Thyroid gland (tissue), 4 donors: ENCODE data around the gene OR13C4. TPM values are rescaled to one million over a fixed set of nuclear protein-coding genes. Genes with fewer than 3 reads are reported as not detected.
"Not testable (repeated sequence)": the region's sequence is repeated elsewhere in the genome, so short reads cannot be mapped to it uniquely, and the experiment has no call there.

Source experiments
- DNase-seq, 2 donors: peaks; one replicate each; pipeline ENCODE4 v3.0.0-alpha.2; 2019
- H3K27ac ChIP-seq, 3 donors: fragments of 200-600 bp; sonication (generic); 1 replicate in 2 of 3; 2 replicates in 1 of 3; pipeline ENCODE4 v1.5.1; 2016 to 2019; ENCODE audit warnings: mild to moderate bottlenecking in 1 of 3, moderate library complexity in 1 of 3
- H3K27me3 ChIP-seq: fragments of 200-600 bp; sonication (generic); one replicate; pipeline ENCODE4 v1.5.1; 2019
- H3K36me3 ChIP-seq, 2 donors: fragments of 200-600 bp; sonication (generic); one replicate each; pipeline ENCODE4 v1.5.1; 2016 to 2019
- H3K4me1 ChIP-seq, 2 donors: fragments of 200-600 bp; sonication (generic); one replicate each; pipeline ENCODE4 v1.5.1; 2017 to 2019
- H3K4me3 ChIP-seq, 3 donors: fragments of 200-600 bp; sonication (generic); replicated peaks in 1 of 3; 1 replicate in 2 of 3; 2 replicates in 1 of 3; pipeline ENCODE4 v1.5.1; 2016; ENCODE audit warnings: mild to moderate bottlenecking in 1 of 3
- H3K9me3 ChIP-seq: fragments of 200-600 bp; sonication (generic); one replicate; pipeline ENCODE4 v1.5.1; 2017
- POLR2A ChIP-seq, 2 donors: fragments of 450-650 bp; IDR thresholded peaks; one replicate each; pipeline ENCODE4 v1.6.1; 2017; ENCODE audit warnings: antibody characterized with exemption in 2 of 2, mild to moderate bottlenecking in 2 of 2, moderate library complexity in 1 of 2
- WGBS, 2 donors: methylation state at CpG; one replicate each; pipeline ENCODE4 v1.1.5; 2017; 5-methylcytosine and 5-hydroxymethylcytosine counted together
- intact Hi-C: fragments of 100-400 bp; cut with DNase I; formaldehyde crosslinking; loops from one replicate; pipeline ENCODE4 v1.15.1; 2023
- total RNA-seq, 4 donors: library from RNA; depleted of rRNA; stranded (reverse); fragments of >200 nt; gene quantifications; one replicate each; pipeline ENCODE4 v1.2.3, GENCODE V29; 2016
- TF ChIP-seq, protein P1 (sequence below), 6 experiments: fragments of 200-600 bp in 3 of 6; fragments of 450-650 bp in 3 of 6; sonication (generic) in 3 of 6; IDR thresholded peaks; one replicate each; pipeline ENCODE4 v1.5.1; 2016 to 2019; ENCODE audit warnings: antibody characterized with exemption in 6 of 6, mild to moderate bottlenecking in 2 of 6, inconsistent platforms in 1 of 6, moderate library complexity in 1 of 6

The OR13C4 gene
- total RNA-seq, 4 donors from 2014 or later = 0.56 to 0.68 TPM; not detected in 2

DNA sequence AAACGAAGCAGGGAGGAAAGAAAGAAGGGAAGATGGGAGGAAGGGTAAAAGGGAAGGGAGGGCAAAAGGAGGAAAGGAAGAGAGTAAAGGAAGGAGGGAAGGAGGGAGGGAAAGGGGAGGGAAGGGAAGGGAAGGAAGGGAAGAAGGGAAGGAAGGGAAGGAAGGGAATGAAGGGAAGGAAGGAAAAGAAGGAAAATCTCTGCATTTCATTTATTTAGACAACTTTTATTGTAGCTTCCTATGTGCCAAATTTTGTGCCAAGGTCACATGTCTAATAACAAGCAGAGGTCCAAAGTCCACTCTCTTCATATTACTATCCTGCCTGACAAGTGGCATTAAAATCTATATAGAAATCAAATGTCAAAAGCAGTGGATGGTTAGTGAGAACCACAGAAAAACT is 12.3 kb upstream of the OR13C4 start:
- DNase-seq = no peak
- intact Hi-C loops = no loop called here
- 49 to 53% methylated on average over 1 of the region's 1 CpG for WGBS, 2 donors

DNA sequence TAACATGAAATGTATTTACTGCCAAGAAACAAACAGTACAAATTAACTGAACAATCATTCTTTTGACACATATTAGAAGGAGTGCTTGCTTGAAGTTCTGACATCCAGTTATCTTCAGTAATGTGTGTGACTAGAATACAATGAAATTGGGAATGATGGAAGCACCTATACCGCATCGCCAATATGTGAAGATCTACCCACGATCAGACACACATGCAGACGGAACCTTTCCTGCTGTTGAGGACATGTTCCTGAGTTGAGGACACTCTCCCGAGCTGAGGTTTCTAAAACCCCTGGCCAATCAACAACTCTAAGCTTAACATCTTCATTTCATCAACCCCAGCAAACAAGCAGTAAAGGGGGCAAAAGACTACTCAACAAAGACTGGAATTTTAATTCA is 9.7 kb upstream of the OR13C4 start, which contains the start of gene OR13C3:
Gene OR13C3 (minus strand): TSS at position 101 of the 400 bp plus-strand sequence. CDS start 133 bp downstream, outside the sequence.
- DNase-seq = no peak
- WGBS, 2 donors = 86 to 91% methylated on average over 5 of the region's 5 CpGs
- Histone ChIP-seq H3K27me3 (no peaks in the 10 kb centered on the region), H3K9me3 (no peaks in the 10 kb centered on the region), H3K36me3 (no peaks in the 10 kb centered on the region), H3K4me3 (no peak within 1 kb of the TSS), H3K4me1 (no peaks in the 10 kb centered on the region), H3K27ac (no peak within 1 kb of the TSS)
- no peak for TF ChIP-seq POLR2A (IDR thresholded peaks at IDR 0.05)
- TF ChIP-seq, protein P1, sequence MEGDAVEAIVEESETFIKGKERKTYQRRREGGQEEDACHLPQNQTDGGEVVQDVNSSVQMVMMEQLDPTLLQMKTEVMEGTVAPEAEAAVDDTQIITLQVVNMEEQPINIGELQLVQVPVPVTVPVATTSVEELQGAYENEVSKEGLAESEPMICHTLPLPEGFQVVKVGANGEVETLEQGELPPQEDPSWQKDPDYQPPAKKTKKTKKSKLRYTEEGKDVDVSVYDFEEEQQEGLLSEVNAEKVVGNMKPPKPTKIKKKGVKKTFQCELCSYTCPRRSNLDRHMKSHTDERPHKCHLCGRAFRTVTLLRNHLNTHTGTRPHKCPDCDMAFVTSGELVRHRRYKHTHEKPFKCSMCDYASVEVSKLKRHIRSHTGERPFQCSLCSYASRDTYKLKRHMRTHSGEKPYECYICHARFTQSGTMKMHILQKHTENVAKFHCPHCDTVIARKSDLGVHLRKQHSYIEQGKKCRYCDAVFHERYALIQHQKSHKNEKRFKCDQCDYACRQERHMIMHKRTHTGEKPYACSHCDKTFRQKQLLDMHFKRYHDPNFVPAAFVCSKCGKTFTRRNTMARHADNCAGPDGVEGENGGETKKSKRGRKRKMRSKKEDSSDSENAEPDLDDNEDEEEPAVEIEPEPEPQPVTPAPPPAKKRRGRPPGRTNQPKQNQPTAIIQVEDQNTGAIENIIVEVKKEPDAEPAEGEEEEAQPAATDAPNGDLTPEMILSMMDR (IDR thresholded peaks at IDR 0.05) = no peak
- intact Hi-C loops = no loop called here

More for the DNA sequence above, 12.3 kb upstream of the OR13C4 start:
- no peak overlapping the region for H3K27ac ChIP-seq
- TF ChIP-seq POLR2A (IDR thresholded peaks at IDR 0.05) = no peak
- TF ChIP-seq, protein P1 (IDR thresholded peaks at IDR 0.05) = no peak
- no peaks in the 10 kb centered on the region for H3K4me1 ChIP-seq
- no peaks in the 10 kb centered on the region for H3K27me3 ChIP-seq
- no peaks in the 10 kb centered on the region for H3K9me3 ChIP-seq
- H3K36me3 ChIP-seq = no peaks in the 10 kb centered on the region
- H3K4me3 ChIP-seq = no peak overlapping the region

DNA sequence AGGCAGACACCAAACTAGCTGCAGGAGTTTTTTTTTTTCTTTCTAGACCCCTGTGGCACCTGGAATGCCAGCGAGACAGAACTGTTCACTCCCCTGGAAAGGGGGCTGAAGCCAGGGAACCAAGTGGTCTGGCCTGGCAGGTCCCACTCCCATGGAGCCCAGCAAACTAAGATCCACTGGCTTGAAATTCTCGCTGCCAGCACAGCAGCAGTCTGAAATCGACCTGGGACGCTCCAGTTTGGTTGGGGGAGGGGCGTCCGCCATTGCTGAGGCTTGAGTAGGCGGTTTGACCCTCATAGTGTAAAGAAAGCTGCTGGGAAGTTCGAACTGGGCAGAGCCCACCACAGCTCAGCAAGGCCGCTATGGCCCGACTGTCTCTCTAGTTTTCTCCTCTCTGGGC is 6.8 kb downstream of the OR13C4 start:
- intact Hi-C loops, H3K4me1 ChIP-seq, DNase-seq, H3K4me3 ChIP-seq, H3K27me3 ChIP-seq, H3K9me3 ChIP-seq, H3K27ac ChIP-seq, H3K36me3 ChIP-seq: not testable (repeated sequence)
- WGBS, 2 donors = 86 to 90% methylated on average over 10 of the region's 10 CpGs

DNA sequence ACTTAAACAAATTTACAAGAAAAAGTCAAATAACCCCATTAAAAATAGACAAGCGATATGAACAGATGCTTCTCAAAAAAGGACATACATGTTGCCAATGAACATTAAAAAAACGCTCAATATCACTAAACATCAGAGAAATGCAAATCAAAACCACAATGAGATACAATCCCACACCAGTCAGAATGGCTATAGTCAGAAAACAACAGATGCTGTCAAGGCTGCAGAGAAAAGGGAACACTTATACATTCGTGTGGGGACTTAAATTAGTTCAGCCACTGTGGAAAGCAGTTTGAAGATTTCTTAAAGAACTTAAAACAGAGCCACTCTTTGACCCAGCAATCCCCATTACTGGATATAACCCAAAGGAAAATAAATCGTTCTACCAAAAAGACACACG is 12.1 kb downstream of the OR13C4 start:
- no peak for TF ChIP-seq POLR2A (IDR thresholded peaks at IDR 0.05)
- TF ChIP-seq, protein P1 (IDR thresholded peaks at IDR 0.05) = no peak
- no peak overlapping the region for H3K27ac ChIP-seq
- intact Hi-C loops = no loop called here
- H3K9me3 ChIP-seq = no peaks in the 10 kb centered on the region
- H3K4me3 ChIP-seq = no peak overlapping the region
- H3K27me3 ChIP-seq = no peaks in the 10 kb centered on the region
- 77 to 78% methylated on average over 5 of the region's 5 CpGs for WGBS, 2 donors
- no peaks in the 10 kb centered on the region for H3K36me3 ChIP-seq
- no peak for DNase-seq
- no peaks in the 10 kb centered on the region for H3K4me1 ChIP-seq

DNA sequence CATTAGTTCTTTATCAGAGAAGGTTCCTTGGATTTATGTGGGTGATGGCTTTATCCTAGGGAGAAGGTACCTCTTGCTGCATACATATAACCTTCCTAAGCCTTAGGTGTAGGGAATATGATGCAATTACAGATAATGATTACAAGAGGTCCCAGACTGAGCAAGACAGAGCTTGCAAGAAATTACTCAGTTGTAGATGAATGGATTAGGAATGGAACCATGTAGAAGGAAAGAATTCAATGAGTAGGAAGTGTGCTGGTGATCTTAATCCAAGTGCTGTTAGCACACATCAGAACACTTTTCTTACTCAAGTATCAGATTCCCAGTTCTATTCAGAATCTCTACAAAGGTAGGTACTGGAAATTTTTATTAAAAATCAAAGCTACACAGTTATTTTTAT is 20.4 kb downstream of the OR13C4 start:
- Histone ChIP-seq H3K27ac (no peak overlapping the region), H3K4me1 (no peaks in the 10 kb centered on the region), H3K4me3 (no peak overlapping the region), H3K27me3 (no peaks in the 10 kb centered on the region), H3K9me3 (no peaks in the 10 kb centered on the region), H3K36me3 (no peaks in the 10 kb centered on the region)
- no peak for TF ChIP-seq POLR2A (IDR thresholded peaks at IDR 0.05)
- TF ChIP-seq, protein P1 (IDR thresholded peaks at IDR 0.05) = no peak
- no peak for DNase-seq
- intact Hi-C loops = no loop called here

DNA sequence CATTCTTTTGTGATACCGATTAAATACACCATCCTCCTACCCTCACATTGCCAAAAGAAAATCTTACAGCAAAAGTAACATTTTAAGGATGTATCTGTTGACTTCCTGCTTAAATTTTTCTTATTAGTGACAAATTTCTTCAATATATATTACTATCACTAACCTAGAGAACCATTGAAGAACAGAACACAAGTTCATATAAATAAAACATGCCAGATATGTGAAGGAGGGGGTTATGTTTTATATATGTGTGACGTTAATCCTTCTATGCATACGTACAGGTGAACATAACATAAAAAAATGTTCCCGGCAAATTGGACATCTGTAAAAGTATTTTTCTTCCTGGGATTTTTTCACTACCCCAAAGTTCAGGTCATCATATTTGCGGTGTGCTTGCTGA is 23.0 kb downstream of the OR13C4 start, which contains the start of gene OR13F1:
Gene OR13F1 (plus strand): TSS at position 301 of the 400 bp plus-strand sequence. CDS start 0 bp downstream, at position 301.
- no peak for DNase-seq
- H3K27ac ChIP-seq = no peak within 1 kb of the TSS
- WGBS, 2 donors = 90 to 95% methylated on average over 5 of the region's 5 CpGs
- no peaks in the 10 kb centered on the region for H3K36me3 ChIP-seq
- no peaks in the 10 kb centered on the region for H3K27me3 ChIP-seq
- H3K4me1 ChIP-seq = no peaks in the 10 kb centered on the region
- no peak for TF ChIP-seq POLR2A (IDR thresholded peaks at IDR 0.05)
- TF ChIP-seq, protein P1 (IDR thresholded peaks at IDR 0.05) = no peak
- no peak within 1 kb of the TSS for H3K4me3 ChIP-seq
- H3K9me3 ChIP-seq = no peaks in the 10 kb centered on the region
- intact Hi-C loops = no loop called here
